ENCODE results near the gene P4HA2. TPM values are rescaled to one million over a fixed set of nuclear protein-coding genes. Genes with fewer than 3 reads are reported as not detected.
"Not testable (repeated sequence)": the region's sequence is repeated elsewhere in the genome, so short reads cannot be mapped to it uniquely, and the experiment has no call there.

P4HA2 gene
- total RNA-seq, 2 experiments from 2014 or later = 8.3 to 19.4 TPM

- no peak overlapping the region for H3K4me3 Mint-ChIP-seq
- CTCF ChIA-PET = no interaction called here
Observed at GRCh38 chr5:132147663-132148062, 80.0 kb downstream of the P4HA2 start.

GRCh38 chr5:132145326-132145725 lies 82.3 kb downstream of the P4HA2 start:
- H3K27ac Mint-ChIP-seq, H3K4me3 Mint-ChIP-seq, H3K4me1 Mint-ChIP-seq, H3K36me3 Mint-ChIP-seq, DNase-seq, ATAC-seq, CTCF ChIA-PET, H3K27me3 Mint-ChIP-seq: not testable (repeated sequence)
- peaks cover 12% of the 10 kb centered on the region for H3K9me3 Mint-ChIP-seq (ENCODE audit: low read depth)

More at GRCh38 chr5:132147663-132148062, 80.0 kb downstream of the P4HA2 start:
- H3K27me3 Mint-ChIP-seq = peaks cover 3% of the 10 kb centered on the region
- ATAC-seq = no peak
- peaks cover 10% of the 10 kb centered on the region for H3K36me3 Mint-ChIP-seq
- no peaks in the 10 kb centered on the region for H3K4me1 Mint-ChIP-seq
- peaks cover 7% of the 10 kb centered on the region for H3K9me3 Mint-ChIP-seq (ENCODE audit: low read depth)
- H3K27ac Mint-ChIP-seq = no peak overlapping the region
- DNase-seq = no peak

GRCh38 chr5:132143148-132143547 lies 84.5 kb downstream of the P4HA2 start:
- peaks cover 6% of the 10 kb centered on the region for H3K27me3 Mint-ChIP-seq
- DNase-seq = no peak
- H3K4me1 Mint-ChIP-seq = no peaks in the 10 kb centered on the region
- H3K36me3 Mint-ChIP-seq = peaks cover 13% of the 10 kb centered on the region
- CTCF ChIA-PET = no interaction called here
- no peak for ATAC-seq
- no peak overlapping the region for H3K4me3 Mint-ChIP-seq
- H3K27ac Mint-ChIP-seq = no peak overlapping the region
- H3K9me3 Mint-ChIP-seq (ENCODE audit: low read depth) = peaks cover 12% of the 10 kb centered on the region

DNA sequence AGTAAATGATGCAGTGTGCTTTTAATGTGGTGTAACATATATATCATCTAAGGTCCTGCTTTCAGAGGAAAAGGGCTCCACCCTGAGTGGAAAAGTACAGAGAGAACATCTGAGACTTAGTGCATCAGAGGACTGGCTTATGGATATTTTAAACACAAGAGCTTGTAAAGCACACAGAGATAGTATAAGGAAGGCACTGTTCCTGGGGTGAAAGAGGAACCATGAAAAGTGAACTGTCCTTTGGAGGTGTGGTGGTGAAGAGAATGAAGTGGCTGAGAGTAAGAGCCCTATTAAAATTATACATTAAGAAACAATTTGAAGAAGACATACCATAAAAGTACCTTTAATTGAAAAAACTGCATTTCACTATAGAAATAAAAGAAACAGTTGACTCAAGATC lies 85.2 kb downstream of the P4HA2 start:
- no peak for DNase-seq
- peaks cover 12% of the 10 kb centered on the region for H3K9me3 Mint-ChIP-seq (ENCODE audit: low read depth)
- no peak overlapping the region for H3K27ac Mint-ChIP-seq
- no peak for ATAC-seq
- no peak overlapping the region for H3K4me3 Mint-ChIP-seq
- peaks cover 6% of the 10 kb centered on the region for H3K27me3 Mint-ChIP-seq
- CTCF ChIA-PET = no interaction called here
- H3K4me1 Mint-ChIP-seq = no peaks in the 10 kb centered on the region
- peaks cover 13% of the 10 kb centered on the region for H3K36me3 Mint-ChIP-seq

Small RNA genes lying within 50 kb of the gene (microRNA-seq; reads per million reads assigned to microRNA genes)
- not detected for gene MIR6830

Other genes with a start within 250 kb of the P4HA2 start
- 10 to 100 TPM in 1 of 2 experiments, 1 to 10 TPM in 1; 7.0 to 10.9 TPM for gene ACSL6, start 216.2 kb downstream of the P4HA2 start, total RNA-seq
- gene IL3, start 167.2 kb downstream of the P4HA2 start, total RNA-seq = 1 to 10 TPM in 1 of 2 experiments, under 1 TPM in 1; 0.47 to 1.5 TPM
- gene CSF2, start 154.1 kb downstream of the P4HA2 start, total RNA-seq = 100 to 1,000 TPM in 1 of 2 experiments, 1 to 10 TPM in 1; 4.9 to 164 TPM
- 1 to 10 TPM in 1 of 2 experiments, not detected in 1; 2.3 TPM for gene PDLIM4, start 29.8 kb upstream of the P4HA2 start, total RNA-seq
- under 1 TPM; 0.32 to 0.75 TPM for gene SLC22A4, start 66.5 kb upstream of the P4HA2 start, total RNA-seq
- 1 to 10 TPM; 3.9 to 4.5 TPM for gene SLC22A5, start 141.9 kb upstream of the P4HA2 start, total RNA-seq